8988T (cell line): ENCODE measurements around the gene VCAN.
"Not testable (repeated sequence)": the region's sequence is repeated elsewhere in the genome, so short reads cannot be mapped to it uniquely, and the experiment has no call there.

Experiments used
- DNase-seq: peaks from one replicate; pipeline ENCODE4 v3.0.0; 2011

VCAN gene

GRCh38 chr5:83471405-83472212, at the start of gene VCAN:
Gene VCAN, plus strand, starts transcription at chr5:83471744. Its CDS starts 11,775 bp downstream, at chr5:83483519.
- no peak for DNase-seq

DNA sequence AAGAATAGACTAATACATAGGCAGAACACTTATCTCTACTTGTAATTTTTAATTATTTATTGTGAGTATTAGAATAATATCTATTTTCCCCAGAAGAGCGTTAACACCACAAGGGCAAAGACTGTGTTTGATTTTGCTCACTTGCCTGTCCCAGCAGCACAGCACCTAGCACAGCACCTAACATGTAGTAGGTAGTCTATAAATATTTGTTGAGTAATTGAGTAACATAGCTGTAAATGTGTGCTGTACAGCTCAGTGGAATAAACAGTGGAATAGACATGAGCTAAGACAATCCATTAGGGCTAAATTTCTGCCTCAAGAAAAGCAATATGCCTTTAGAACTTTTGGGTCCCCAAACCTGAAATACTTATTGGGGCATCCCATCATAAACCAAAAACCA, 49.3 kb upstream of the VCAN start:
- DNase-seq = no peak

- no peak for DNase-seq
These were observed 44.7 kb upstream of the VCAN start for GRCh38 chr5:83426855-83427254.

GRCh38 chr5:83428126-83428525, 43.4 kb upstream of the VCAN start:
- no peak for DNase-seq

DNA sequence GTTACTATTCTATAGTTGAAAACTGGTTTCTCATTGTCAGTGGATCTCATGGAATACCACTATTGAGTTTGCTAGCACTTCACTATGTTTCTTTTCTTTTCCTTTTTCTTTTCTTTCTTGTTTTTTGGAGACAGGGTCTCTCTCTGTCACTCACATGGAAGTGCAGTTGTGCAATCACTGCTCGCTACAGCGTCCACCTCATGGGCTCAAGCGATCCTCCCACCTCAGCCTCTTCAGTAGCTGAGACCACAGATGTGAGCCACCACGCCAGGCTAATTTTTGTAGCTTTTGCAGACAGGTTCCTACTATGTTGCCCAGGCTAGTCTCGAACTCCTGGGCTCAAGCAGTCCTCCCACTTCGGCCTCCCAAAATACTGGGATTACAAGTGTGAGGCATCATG, 42.7 kb upstream of the VCAN start:
- DNase-seq = no peak

- DNase-seq = peak; percentile 10
These were observed 41.2 kb upstream of the VCAN start for GRCh38 chr5:83430130-83431010.

DNA sequence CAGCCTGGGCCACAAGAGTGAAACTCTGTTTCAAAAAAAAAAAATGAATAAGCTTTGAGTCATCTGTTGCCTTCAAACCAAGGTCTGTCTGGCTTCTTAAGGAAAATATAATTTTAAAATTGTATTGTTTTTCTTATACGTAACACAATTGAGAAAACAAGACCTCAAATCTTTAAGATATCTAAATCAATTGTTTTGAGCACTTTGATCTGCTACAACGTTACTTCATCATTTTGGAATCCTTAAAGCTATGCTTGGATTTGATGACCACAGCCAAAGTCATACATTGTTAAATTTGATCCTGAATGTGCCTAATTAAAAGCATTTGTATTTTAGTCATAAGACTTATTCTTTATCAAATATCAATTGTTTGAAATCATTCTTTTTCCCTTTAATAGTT, 37.7 kb upstream of the VCAN start:
- no peak for DNase-seq

DNA sequence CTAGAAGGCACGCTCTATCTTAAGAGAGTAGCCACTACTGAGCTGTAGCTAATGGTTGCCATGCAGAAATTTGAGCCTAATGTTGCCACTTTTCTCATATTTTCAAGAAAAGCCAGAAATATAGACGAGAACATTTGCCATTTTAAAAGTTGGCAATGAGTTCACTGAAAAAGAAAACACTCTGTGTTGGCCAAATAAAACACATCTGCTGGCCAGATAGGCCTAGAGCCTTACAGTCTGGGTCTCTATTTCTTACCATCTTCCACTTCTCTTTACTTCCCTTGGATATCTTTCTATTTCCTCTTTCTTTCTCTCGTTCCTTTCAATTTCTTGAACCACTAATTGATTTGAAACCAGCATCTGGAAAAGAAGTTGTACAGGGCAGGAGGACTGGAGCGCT, 36.6 kb upstream of the VCAN start:
- no peak for DNase-seq

- DNase-seq = no peak
These were observed 35.3 kb upstream of the VCAN start for GRCh38 chr5:83436276-83436675.

- not testable (repeated sequence) for DNase-seq
These were observed 33.8 kb upstream of the VCAN start for GRCh38 chr5:83437697-83438096.

DNA sequence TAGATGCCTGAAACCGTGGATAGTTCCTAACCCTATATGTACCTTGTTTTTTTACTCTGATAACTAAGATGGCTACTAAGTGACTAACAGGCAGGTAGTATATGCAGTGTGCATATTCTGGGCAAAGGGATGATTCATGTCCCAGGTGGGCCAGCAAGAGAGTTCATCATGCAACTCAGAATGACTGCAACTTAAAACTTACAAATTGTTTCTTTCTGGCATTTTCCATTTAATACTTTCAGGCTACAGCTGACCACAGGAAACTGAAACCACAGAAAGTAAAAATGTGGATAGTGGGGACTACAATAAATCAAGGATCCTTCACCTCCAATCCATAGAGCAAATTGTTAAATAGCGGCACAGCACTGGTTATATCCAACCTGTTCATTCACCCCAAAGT, 30.7 kb upstream of the VCAN start:
- no peak for DNase-seq

GRCh38 chr5:83441747-83442146, 29.8 kb upstream of the VCAN start:
- DNase-seq = no peak

DNA sequence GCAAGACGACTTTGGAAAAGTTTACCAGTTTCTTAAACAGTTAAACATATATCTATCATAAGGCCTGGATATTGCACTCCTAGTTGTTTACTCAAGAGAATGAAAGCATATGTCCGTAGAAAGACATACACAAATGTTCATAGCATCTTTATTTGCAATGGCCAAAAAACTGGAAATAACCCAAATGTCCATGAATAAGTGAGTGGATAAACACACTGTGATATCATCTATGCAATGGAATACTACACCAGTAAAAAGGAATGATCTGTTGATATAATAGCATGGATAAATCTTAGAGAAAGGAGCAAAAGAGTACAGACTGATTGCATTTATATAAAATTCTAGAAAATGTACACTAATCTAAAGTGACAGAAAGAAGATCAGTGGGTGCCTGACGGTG, 28.0 kb upstream of the VCAN start:
- DNase-seq = no peak

DNA sequence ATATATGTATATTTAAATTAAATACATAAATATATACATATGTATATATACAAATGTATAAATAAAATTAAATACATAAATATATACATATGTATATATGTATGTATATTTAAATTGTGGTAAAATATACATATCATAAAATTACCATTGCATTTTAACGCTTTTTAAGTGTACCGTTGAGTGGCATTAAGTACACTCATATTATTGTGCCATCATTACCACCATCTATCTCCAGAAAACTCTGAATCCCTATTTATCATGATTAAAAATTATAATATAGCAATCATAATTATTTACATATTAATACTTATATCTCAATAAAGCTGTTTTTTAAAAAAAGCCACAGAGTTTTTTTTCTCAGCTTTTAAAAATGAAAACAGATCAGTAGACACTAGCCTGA, 27.1 kb upstream of the VCAN start:
- DNase-seq = no peak

GRCh38 chr5:83446253-83446947, 25.1 kb upstream of the VCAN start:
- DNase-seq = no peak

DNA sequence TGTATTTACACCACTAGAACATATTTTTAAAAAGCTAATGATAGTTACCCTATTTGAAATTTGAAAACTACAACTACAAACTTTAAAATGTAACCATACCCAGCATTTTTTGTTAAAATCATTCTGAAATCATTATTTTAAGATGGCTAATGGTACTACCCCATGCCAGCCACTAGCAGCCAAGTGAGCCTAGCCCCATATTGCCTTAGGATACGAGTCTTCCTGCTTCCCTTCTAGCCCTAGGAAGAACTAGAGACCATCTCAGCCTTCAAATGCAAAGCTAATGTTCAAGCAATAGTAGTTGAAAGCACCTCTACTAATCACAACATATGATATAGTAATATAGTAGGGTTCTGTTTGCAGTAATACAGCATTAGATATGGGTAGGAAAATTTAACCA, 24.0 kb upstream of the VCAN start:
- DNase-seq = no peak

- DNase-seq = no peak
These were observed 21.2 kb upstream of the VCAN start for GRCh38 chr5:83450183-83450966.

DNA sequence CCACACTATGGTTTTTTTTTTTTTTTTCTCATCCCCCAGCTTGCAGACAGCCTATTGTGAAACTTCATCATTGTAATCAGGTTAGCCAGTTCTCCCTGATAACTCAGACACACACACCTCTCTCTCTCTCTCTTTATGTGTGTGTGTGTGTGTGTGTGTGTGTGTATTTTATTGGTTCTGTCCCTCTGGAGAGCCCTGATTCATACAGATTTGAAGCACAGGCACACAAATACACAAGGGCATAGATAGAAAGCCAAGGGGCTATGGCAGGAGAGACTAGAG, 20.6 kb upstream of the VCAN start:
- no peak for DNase-seq

GRCh38 chr5:83451955-83452354, 19.6 kb upstream of the VCAN start:
- no peak for DNase-seq

GRCh38 chr5:83453937-83454336, 17.6 kb upstream of the VCAN start:
- DNase-seq = no peak

GRCh38 chr5:83464261-83464660, 7.3 kb upstream of the VCAN start:
- DNase-seq = no peak

- DNase-seq = no peak
These were observed 4.0 kb upstream of the VCAN start for GRCh38 chr5:83467371-83468035.
